OCI-LY1 (cell line): ENCODE data around the gene SLC16A3.
"Not testable (repeated sequence)": the region's sequence is repeated elsewhere in the genome, so short reads cannot be mapped to it uniquely, and the experiment has no call there.

ENCODE experiments used
- EZH2 ChIP-seq: fragments of 200-600 bp; sonication (generic), shearing (Covaris generic); IDR thresholded peaks from 2 replicates; pipeline ENCODE4 v1.8.0; 2017; ENCODE audit warnings: borderline replicate concordance, mixed run types, mild to moderate bottlenecking, antibody characterized with exemption, low read length, moderate library complexity, mixed read lengths
- TF ChIP-seq, protein P1 (sequence below): fragments of 200-600 bp; sonication (generic), shearing (Covaris generic); IDR thresholded peaks from 2 replicates; pipeline ENCODE4 v1.5.1; 2017; ENCODE audit warnings: mild to moderate bottlenecking, antibody characterized with exemption, low read length, moderate library complexity, mixed read lengths

DNA sequence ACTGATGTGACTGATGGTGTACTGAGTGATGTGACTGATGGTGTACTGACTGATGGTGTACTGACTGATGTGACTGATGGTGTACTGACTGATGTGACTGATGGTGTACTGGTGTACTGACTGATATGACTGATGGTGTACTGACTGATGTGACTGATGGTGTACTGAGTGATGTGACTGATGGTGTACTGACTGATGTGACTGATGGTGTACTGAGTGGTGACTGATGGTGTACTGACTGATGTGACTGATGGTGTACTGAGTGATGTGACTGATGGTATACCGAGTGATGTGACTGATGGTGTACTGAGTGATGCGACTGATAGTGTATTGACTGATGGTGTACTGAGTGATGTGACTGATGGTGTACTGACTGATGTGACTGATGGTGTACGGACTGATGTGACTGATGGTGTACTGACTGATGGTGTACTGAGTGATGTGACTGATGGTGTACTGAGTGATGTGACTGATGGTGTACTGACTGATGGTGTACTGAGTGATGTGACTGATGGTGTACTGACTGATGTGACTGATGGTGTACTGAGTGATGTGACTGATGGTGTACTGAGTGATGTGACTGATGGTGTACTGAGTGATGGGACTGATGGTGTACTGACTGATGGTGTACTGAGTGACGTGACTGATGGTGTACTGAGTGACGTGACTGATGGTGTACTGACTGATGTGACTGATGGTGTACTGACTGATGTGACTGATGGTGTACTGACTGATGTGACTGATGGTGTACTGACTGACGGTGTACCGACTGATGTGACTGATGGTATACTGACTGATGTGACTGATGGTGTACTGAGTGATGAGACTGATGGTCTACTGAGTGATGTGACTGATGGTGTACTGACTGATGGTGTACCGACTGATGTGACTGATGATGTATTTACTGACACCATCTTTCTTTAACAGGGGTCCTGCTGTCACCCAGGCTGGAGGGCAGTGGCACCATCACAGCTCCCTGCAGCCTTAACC, 31.4 kb downstream of the SLC16A3 start:
- TF ChIP-seq, protein P1, sequence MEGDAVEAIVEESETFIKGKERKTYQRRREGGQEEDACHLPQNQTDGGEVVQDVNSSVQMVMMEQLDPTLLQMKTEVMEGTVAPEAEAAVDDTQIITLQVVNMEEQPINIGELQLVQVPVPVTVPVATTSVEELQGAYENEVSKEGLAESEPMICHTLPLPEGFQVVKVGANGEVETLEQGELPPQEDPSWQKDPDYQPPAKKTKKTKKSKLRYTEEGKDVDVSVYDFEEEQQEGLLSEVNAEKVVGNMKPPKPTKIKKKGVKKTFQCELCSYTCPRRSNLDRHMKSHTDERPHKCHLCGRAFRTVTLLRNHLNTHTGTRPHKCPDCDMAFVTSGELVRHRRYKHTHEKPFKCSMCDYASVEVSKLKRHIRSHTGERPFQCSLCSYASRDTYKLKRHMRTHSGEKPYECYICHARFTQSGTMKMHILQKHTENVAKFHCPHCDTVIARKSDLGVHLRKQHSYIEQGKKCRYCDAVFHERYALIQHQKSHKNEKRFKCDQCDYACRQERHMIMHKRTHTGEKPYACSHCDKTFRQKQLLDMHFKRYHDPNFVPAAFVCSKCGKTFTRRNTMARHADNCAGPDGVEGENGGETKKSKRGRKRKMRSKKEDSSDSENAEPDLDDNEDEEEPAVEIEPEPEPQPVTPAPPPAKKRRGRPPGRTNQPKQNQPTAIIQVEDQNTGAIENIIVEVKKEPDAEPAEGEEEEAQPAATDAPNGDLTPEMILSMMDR = not testable (repeated sequence)
- not testable (repeated sequence) for TF ChIP-seq EZH2
